Fibroblast of upper back skin (primary cell): ENCODE data around the gene UBAP1.
"Not testable (repeated sequence)": the region's sequence is repeated elsewhere in the genome, so short reads cannot be mapped to it uniquely, and the experiment has no call there.

Experiments used
- DNase-seq: peaks from one replicate; pipeline ENCODE4 v3.0.0-alpha.2; 2013

Gene UBAP1

GRCh38 chr9:34179213-34180136 is 632 bp downstream of the UBAP1 start:
- DNase-seq: peak; percentile 42

GRCh38 chr9:34185778-34186551 is 7.1 kb downstream of the UBAP1 start:
- DNase-seq: peak; percentile 92

- DNase-seq: no peak
Measured at GRCh38 chr9:34187891-34188240, 9.0 kb downstream of the UBAP1 start.

- DNase-seq: peak; percentile 16
Measured at GRCh38 chr9:34190996-34191892, 12.4 kb downstream of the UBAP1 start.

GRCh38 chr9:34195143-34195542 is 16.3 kb downstream of the UBAP1 start:
- DNase-seq: no peak

GRCh38 chr9:34197286-34197685 is 18.4 kb downstream of the UBAP1 start:
- not testable (repeated sequence) for DNase-seq

GRCh38 chr9:34197756-34198711 is 19.2 kb downstream of the UBAP1 start:
- DNase-seq: no peak

GRCh38 chr9:34200092-34200491 is 21.2 kb downstream of the UBAP1 start:
- no peak for DNase-seq

- DNase-seq: peak; percentile 18
Measured at GRCh38 chr9:34203275-34203991, 24.6 kb downstream of the UBAP1 start.

- no peak for DNase-seq
Measured at GRCh38 chr9:34203992-34204635, 25.3 kb downstream of the UBAP1 start.

- DNase-seq: no peak
Measured at GRCh38 chr9:34205102-34205501, 26.3 kb downstream of the UBAP1 start.

GRCh38 chr9:34206561-34206960 is 27.7 kb downstream of the UBAP1 start:
- DNase-seq: peak; percentile 20

GRCh38 chr9:34211395-34211794 is 32.6 kb downstream of the UBAP1 start:
- DNase-seq: no peak

GRCh38 chr9:34214354-34215000 is 35.6 kb downstream of the UBAP1 start:
- DNase-seq: not testable (repeated sequence)

- no peak for DNase-seq
Measured at GRCh38 chr9:34216325-34216724, 37.5 kb downstream of the UBAP1 start.

GRCh38 chr9:34217015-34217414 is 38.2 kb downstream of the UBAP1 start:
- not testable (repeated sequence) for DNase-seq

- peak; percentile 30 for DNase-seq
Measured at GRCh38 chr9:34218446-34218845, 39.6 kb downstream of the UBAP1 start.

- no peak for DNase-seq
Measured at GRCh38 chr9:34219421-34219820, 40.6 kb downstream of the UBAP1 start.

- no peak for DNase-seq
Measured at GRCh38 chr9:34220218-34220617, 41.4 kb downstream of the UBAP1 start.

GRCh38 chr9:34224349-34224748 is 45.5 kb downstream of the UBAP1 start:
- DNase-seq: no peak
